Islet of Langerhans (tissue), 1 donor: Measurements from ENCODE around the gene RAB5IF.
"Not testable (repeated sequence)": the region's sequence is repeated elsewhere in the genome, so short reads cannot be mapped to it uniquely, and the experiment has no call there.

Source experiments
- FAIRE-seq: peaks from one replicate; lab custom pipeline; 2011; peaks lifted over from hg19 to GRCh38; lab: Jason Lieb, UNC

Gene RAB5IF, protein sequence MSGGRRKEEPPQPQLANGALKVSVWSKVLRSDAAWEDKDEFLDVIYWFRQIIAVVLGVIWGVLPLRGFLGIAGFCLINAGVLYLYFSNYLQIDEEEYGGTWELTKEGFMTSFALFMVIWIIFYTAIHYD

DNA sequence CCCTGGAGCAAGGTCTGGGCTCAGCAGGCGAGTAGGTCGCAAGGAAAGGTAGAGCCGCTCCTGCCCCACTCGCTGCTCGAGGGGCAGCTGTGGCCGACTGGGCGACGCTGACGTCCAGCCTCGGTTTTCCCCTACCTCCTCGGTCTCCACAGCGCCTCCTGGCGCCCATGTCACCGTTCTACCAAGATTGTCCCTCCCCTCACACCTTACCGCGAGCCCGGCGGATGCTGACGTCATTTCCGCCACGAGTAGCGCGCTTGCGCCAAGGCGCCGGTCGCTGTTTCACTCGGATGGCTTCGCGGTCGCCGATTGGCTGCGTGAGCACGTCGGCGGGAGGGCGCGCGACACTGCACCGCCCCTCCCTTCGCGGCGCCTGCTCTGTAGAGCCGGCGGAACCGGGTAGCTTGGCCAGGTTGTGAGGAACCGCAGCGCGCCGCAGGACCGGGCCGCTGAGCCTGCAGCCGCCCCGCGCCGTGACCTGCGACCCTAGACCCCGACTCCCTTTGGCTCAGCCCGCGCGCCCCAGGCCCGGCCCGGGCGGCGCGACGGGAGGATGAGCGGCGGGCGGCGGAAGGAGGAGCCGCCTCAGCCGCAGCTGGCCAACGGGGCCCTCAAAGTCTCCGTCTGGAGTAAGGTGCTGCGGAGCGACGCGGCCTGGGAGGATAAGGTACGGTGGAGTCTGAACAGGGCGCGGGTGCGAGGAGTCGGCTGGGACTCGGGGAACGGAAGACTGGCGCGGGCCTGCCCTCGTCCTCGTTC lies at the start of gene RAB5IF:
Gene RAB5IF (plus strand): TSS at position 381 of the 759 bp plus-strand sequence. CDS start 173 bp downstream, at position 554.
- FAIRE-seq: peak; percentile 74

DNA sequence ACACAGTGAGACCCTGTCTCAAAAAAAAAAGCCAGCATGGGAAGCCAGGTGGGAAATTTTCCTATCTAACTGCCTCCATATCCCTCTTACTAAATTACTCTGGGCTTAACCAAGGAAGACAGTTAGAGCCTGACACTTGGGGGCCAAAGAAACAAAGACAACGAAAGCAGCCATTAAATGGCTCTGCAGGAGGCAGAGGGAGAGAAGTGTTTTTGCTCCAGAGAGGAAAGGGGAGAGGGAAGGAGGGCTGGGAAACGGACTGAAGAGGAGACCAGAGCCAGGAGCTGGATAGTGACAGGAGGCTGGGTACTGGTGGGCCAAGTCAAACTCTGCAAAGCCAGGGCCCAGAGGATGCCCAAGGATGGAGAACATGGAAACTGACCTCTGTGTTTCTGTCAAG lies 42.9 kb upstream of the RAB5IF start:
- FAIRE-seq: no peak

DNA sequence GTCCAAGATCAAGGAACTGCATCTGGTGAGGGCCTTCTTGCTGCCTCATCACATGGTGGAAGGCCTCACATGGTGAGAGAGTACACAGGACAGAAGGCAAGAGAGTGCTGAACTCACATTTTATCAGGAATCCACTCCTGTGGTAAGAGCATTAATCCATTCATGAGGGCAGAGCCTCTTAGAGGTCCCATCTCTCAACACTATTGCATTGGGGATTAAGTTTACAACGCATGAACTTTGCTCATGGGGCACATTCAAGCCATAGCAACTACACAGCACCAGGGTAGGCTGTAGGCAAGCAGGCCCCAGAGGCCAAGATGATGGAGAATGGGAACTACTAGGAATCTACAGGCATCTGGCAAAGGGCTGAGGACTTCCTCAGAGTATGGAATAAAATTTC lies 42.2 kb upstream of the RAB5IF start:
- no peak for FAIRE-seq

DNA sequence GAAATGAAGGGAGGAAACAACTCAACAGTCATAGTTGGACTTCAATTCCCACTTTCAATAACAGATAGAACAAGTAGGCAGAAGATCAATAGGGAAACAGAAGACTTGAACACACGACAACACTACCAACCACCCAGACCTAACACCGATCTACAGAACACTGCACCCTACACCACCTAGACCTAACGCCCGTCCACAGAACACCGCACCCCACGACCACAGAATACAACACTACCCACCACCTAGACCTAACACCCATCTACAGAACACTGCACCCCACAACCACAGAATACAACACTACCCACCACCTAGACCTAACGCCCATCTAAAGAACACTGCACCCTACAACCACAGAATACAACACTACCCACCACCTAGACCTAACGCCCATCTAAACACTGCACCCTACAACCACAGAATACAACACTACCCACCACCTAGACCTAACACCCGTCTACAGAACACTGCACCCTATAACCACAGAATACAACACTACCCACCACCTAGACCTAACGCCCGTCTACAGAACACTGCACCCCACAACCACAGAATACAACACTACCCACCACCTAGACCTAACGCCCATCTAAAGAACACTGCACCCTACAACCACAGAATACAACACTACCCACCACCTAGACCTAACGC lies 41.4 kb upstream of the RAB5IF start:
- FAIRE-seq: not testable (repeated sequence)

DNA sequence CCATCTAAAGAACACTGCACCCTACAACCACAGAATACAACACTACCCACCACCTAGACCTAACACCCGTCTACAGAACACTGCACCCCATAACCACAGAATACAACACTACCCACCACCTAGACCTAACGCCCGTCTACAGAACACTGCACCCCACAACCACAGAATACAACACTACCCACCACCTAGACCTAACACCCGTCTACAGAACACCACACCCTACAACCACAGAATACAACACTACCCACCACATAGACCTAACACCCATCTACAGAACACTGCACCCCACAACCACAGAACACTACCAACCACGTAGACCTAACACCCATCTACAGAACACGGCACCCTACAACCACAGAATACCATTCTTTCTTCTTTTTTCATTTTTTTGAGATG lies 40.9 kb upstream of the RAB5IF start:
- FAIRE-seq: not testable (repeated sequence)

DNA sequence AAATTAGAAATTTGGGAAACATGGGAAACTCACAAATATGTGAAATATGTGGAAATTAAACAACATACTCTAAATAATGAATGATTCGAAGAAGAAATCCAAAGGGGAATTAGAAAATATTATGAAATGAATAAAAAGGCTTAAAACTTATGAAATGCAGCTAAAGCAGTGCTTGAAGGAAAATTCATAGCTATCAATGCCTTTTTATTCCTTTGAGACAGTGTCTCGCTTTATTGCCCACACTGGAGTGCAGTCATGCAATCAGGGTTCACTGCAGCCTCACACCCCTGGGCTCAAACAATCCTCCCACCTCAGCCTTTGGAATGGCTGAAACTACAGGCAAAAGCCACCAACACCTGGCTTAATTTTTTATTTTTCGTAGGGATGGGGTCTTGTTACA lies 40.1 kb upstream of the RAB5IF start:
- FAIRE-seq: no peak

DNA sequence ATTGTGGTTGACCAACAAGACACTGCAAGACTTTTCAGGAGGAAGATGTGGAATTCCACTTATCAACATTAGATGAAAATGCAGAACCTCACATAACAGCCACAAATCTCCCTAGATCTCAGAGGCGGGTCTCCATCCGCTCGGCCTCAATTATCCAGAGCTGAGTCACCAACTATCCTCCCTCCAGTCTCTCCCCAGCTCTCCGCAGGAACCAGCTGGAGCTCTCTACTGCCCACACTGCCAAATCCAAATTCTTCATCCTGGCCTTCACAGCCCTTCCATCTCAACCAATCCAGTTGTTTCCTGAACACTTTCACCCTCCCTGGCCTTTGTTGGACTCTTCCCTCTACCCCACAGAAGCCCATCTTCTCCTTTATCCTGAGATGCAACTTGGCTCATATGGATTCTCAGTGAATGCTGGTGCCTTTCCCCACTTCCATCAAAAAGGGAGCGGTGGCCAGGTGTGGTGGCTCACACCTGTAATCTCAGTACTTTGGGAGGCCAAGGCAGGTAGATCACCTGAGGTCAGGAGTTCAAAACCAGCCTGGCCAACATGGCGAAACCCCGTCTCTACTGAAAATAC lies 35.6 kb upstream of the RAB5IF start:
- FAIRE-seq: no peak

DNA sequence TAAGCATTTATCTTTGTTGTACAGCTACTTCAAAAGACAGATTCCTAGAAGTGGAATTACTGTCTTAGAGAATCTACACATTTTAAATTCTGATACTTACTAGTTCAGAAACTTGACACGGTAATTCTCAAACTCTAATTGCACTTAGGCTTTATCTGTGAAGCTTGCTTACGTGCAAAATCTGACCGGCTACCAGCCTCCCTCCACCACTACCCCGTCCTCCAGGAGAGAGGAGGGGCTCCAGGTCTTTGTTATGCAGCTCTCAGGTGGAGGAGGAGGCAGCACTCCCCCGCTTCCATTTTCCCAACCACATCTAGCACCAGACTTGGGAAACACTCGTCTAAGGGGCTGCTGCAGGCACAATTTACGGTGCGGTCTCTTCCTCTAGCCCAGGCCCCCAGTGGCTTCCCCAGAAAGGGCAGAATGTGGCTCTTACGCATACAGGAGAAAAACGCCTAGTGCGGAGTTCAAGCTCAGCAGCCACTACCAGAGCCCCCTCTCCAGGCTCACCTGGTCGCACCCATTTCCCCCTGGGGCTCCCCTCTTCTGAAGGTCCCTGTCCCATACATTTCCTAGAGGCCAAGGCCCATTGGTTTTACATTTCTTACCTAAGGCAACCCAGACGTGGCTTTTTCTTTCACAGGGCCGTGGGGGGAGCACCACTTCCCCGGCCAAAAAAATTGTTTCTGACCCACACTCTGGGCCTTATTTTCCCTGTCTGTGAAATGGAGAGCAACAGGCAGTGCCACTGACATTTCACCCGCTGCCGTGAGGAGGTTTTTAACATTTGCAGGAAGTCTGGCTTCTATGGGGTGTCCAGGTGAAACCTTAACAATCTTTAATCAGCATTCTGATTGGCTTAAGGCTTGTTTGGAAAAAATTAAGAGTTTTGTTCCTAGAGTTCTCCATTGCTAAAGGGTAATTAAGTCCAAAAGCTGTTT lies 33.7 kb upstream of the RAB5IF start:
- no peak for FAIRE-seq

DNA sequence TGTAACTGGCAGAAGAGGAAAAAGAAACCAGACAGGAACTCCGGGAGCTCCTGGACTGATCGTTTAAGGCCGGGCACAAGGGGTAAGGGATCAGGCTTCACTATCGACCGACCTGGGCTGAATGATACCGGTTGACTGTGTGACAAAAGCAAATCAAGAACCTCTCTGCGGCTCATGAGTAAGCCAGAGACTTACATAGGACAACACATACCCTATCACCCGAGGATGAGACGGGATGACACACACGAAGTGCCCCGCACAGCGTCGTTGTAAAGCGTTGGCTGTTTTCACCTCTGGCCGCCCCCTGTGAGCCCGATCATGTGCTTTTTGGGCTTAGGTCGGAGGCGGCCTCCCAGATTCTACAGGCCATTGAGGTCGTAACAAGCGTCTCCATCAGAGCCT lies 32.9 kb upstream of the RAB5IF start:
- FAIRE-seq: no peak

DNA sequence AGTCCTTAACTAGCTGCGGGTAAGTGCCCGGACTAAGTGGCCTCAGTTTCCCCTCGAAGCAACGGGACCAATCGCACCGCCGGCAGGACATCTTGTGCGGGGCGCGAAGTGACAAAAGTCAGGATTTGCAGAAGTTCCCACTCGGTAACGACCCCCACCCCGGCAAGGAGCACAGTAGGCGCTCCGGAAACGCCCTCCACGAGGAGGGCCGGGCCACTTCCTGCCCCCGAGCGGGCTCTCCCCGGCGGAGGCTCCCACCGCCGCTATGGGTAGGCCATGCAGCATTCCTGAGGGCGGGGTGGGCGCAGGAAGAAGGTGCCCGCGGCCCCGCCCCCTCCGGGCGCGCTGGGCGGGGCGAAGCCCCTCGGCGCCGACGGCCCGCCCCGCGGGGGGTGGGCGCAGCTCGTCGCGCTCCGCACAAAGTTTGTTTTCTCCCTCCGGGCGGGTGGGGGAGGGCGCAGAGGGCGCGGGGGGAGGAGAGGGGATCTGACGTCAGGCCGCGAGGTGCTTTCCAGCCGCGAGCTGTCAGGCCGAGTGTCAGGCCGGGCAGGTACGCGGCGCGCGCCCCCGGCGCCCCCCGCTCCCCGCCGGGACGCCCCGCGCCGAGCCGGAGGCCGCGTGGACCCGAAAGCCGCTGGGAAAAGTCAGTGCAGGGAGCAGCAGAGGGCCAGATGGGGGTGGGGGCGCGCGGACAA lies 32.3 kb upstream of the RAB5IF start, which contains the start of gene TGIF2:
Gene TGIF2 (plus strand): TSS at position 495 of the 695 bp plus-strand sequence. CDS start 5,178 bp downstream, outside the sequence.
- no peak for FAIRE-seq

DNA sequence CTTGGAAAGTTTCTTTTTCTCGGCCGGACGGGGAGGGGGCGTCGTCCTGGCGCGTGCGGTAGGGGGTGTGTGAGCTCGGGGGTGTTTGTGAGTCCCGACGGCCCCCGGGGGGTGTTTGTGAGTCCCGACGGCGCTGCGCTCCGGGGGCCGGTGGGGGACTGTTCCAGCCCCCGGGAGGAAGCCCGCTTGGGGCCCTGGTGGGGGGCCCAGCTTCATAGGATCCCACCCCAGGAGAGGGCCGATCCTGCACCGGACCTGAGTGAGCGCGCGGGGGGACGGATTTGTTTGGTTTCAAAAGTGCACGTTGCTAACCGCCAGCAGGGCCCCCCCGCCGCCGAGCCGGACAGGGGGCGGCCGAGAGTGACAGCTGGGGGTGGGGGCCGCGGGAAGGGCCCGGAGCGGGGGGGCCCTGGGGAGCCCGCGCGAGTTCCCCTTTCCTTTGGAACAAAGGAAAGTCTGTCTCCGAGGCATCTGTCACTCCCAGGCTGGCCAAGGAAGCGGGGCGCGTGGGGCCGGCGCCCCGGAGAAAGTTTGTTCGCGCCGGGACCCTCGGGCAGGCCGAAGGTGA lies 31.7 kb upstream of the RAB5IF start:
- FAIRE-seq: no peak

DNA sequence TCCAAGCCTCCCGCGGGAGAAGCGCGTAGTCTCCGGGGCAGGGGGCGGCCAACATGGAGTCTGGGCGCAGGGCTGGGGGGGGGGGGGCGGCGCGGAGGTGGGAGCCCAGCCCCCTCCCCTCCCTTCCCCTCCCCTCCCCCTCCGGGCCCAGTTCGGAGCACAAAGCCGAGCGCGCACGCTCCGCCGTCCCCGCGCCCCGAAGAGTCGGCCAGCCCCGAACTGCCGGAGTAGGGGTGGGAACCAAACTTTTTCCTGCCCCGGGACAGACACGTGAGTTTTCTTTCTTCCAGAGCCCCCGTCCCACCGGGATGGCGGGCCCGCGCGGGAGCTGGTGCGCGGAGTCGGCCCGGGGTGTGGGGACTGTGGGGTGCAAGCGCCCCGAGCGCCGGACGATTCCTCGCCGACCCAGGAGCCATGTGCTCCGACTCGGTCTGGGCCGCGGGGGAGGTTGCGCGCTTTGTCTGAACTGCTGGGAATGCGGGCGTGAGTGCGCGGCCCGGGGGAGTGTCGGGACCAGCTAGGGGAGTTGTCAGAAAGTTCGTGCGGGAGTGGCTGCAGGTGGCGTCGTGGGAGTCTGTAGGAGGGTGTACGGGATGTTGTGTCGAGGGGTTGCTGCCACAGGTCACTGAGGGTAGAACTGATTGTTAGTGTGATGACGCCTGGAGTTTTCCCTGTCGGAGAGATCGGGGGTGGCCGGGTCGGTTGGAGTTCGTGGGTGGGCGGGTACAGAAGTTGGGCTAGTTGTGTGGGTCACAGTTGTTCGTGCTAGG lies 31.0 kb upstream of the RAB5IF start:
- FAIRE-seq: no peak

DNA sequence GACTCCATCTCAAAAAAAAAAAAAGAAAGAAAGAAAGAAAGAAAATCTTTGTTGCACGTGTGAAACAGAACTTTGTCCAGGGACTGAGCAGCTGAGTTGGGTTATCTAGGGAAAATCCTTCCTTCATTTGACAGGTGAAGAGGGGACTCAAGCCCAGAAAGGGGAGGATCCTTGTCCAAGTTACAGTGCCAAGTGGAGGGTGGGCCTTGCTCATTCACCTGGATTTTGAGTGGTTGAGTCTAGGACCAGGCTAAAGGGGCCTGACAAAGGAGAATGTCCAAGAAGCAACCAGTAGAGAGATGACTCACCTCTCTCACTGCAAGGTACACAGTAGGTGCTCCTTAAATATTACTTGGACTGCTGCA lies 29.5 kb upstream of the RAB5IF start:
- FAIRE-seq: no peak

DNA sequence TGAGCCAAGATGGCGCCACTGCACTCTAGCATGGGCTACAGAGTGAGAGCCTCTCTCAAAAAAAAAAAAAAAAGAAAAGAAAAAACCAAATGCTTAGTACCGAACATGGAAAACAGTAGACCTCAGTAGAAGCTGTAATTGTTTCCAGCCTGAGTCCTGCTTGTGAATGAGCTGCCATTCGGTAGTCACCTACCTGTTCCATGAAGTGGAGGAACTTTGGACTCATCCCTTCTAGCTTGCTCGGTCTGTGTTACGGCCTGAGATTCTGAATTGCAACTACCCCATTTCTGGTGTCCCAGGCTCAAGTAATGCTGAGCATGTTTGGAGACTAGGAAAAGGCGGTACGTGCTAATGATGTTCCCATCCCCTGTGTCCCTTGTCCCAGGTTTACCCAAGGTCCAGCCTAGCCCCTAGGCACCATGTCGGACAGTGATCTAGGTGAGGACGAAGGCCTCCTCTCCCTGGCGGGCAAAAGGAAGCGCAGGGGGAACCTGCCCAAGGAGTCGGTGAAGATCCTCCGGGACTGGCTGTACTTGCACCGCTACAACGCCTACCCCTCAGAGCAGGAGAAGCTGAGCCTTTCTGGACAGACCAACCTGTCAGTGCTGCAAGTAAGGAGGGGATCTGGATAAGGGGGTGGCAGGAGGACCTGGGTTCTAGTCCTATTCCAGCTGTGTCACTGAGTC lies 27.1 kb upstream of the RAB5IF start:
- no peak for FAIRE-seq

DNA sequence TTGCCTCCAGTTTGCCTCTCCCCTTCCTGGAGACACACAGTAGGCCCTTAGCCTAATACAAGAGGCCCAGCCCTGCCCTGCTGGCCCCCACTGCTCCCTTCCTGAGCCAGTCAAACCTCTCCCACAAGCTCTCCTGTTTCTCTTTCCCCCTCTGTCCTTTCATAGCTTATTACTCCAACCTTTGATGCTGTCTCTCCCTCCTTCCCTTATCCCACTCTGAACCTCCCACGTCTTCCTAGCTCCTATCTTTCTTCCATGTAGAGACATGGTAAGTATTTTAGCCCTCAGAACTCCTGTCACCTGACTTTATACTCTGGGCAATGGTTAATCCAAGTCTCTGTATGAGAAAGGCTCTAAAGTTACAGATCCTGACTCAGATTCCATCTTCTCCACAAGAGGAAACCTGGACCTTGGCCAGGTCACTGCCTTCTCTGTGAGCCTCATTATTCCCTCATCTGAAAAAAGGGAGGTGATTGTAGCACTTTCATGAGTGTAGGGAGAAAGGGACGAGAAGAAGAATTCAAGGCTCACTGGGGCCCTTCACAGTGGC lies 25.5 kb upstream of the RAB5IF start:
- FAIRE-seq: no peak

DNA sequence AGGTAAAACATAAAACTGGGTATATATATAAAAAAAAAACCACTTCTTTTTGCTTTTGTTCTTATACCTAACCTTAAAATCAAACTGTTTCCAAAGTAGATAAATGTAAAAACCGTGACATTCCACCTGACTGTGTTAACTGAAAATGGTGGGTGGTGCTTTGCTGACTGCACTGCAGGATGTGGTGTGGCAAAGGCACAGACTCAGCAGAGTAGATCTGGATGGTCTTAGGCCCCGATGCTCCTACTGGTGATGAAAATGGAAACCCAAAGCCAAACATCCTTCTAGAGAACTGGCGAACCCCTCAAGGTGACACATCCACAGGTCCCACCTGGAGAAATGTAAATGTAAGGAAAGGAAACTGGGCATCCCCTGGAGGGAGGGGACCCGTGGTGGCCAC lies 23.3 kb upstream of the RAB5IF start:
- FAIRE-seq: no peak

DNA sequence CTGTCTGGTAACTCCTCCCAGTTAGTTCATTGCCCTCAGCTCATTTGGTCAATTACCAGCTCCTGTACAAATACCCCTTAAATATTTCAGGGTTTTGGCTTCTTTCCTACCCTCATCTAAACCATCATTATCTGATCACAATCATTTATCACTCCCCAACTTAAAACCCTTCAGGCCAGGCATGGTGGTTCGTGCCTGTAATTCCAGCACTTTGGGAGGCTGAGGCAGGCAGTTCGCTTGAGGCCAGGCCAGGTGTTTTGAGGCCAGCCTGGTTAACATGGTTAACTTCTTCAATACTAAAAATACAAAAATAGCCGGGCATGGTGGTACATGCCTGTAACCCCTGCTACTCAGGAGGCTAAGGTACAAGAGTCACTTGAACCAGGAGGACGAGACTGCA lies 22.8 kb upstream of the RAB5IF start:
- no peak for FAIRE-seq

DNA sequence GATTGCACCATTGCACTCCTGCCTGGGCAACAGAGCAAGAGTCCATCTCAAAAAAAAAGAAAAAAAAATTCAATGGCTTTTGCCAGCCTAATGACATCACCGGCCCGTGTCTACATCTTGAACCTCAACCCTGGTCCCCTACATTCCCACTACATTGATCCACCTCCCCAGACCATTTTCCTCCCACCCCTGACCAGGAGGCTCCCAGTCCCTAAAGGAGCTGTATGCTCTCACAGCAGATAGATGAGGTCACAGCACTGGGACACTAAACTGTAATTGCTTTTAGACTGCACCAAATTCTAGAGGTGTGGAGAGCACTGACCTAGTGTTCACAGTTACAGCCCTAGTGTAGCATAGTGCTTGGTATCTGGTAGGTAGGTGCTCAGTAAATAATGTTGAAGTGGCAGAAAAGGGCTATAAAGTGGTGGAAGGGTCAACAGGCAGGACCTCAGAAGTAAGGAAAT lies 21.5 kb upstream of the RAB5IF start:
- FAIRE-seq: no peak

DNA sequence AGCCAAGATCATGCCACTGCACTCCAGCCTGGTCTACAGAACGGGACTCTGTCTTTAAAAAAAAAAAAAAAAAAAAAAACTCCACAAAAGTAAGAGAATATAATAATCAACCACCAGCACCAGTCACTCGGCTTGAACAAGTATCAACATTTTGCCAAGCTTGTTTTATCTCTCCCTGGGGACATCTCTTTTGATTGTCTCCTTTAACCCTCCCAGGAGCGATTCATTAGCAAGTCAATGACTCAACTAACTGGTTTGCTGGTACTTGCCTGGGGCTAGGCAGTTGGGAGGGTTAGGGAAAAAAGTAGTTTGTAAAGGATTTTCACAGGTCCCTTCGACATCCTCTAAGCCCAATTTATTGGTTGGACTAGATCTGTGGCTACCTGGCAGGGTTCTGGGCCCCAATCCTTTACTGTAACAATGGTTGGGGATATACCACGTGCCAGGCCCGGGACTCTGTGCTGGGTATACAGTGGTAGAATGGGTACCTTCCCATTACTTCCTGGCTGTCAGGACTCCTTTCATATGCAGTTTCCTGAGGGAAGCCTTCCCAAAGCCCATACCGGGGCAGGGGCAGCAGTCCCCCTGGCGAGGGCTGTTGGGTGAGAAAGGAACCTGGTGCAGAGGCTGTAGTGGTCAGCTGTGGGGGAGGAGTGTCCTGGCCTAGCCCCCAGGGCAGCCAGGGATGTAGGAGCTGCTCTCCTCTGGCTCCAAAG lies 20.0 kb upstream of the RAB5IF start:
- FAIRE-seq: no peak
